GM18507 (cell line): Measurements from ENCODE around the gene CRTC2.
"Not testable (repeated sequence)": the region's sequence is repeated elsewhere in the genome, so short reads cannot be mapped to it uniquely, and the experiment has no call there.

Source experiments
- DNase-seq: peaks from one replicate; pipeline ENCODE4 v3.0.0; 2011; ENCODE audit warnings: low read depth; ENCODE audit not compliant: insufficient read length; ENCODE audit errors: extremely low spot score
- FAIRE-seq: peaks from 2 replicates; lab custom pipeline; 2011; peaks lifted over from hg19 to GRCh38; lab: Jason Lieb, UNC

CRTC2 gene

DNA sequence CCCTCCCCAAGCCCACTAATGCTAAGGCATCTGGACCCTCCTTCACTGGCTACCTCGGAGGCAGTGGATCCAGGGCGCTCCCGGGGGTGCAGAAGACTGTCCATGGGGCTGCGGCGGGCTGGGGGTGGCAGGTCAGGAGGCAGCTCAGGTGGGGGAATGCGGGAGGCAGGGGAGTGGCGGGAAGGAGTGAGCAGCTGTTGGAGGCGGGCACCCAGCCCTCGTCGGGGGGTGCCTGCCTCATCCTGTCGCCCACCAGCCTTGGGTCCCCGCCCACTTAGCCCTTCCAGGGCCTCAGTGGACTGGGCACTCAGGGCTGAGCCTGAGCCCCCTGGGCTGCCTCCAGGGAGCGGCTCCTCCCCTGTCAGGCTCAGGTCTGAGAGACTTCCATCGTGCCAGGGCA, 25.0 kb downstream of the CRTC2 start:
- FAIRE-seq, result no peak
- no peak for DNase-seq

DNA sequence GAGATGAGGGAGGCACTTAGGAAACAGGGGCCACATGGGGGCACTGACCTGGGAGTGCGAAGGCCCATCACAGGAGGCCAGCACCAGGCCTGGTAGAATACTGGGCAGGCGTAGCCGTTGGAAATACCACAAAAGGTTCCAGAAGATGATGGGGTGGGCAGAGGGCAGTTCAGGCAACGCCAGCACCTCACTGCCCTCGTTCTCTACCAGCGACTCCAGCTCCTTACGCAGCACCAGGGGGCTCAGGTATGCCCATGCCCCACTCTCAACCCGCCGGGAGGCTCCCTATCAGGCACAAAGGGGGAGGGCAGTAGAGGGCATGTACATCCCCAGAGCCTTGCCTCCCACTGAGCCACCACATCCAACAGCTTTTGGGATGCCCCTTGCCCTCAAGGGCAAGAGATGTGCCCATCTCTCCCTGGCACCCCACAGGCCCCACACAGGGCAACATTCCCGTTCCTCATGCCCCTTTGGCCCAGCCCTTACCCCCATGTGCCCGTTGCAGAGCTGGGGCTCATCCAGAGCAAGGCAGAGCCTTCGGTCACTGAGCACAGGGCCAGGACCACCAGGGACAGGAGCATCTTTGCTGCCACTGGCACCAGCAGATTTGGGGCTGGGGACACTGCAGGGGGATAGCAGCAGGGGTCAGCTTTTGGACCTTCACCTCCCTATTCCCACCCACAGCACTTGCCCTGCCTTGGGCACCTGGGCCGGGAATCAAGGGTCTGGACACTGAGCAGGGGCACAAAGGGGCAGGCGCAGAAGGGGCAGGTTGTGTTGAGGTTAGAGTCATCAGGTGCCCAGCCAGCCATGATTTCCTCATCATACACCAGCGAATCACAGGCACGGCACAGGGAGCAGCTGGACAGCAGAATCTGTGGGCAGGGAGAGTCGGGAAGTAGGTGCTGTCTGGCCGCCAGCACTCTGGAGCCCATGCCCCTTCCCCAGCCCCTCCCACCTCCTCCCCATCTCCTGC, 26.0 kb downstream of the CRTC2 start:
- DNase-seq, result no peak
- FAIRE-seq, result no peak

DNA sequence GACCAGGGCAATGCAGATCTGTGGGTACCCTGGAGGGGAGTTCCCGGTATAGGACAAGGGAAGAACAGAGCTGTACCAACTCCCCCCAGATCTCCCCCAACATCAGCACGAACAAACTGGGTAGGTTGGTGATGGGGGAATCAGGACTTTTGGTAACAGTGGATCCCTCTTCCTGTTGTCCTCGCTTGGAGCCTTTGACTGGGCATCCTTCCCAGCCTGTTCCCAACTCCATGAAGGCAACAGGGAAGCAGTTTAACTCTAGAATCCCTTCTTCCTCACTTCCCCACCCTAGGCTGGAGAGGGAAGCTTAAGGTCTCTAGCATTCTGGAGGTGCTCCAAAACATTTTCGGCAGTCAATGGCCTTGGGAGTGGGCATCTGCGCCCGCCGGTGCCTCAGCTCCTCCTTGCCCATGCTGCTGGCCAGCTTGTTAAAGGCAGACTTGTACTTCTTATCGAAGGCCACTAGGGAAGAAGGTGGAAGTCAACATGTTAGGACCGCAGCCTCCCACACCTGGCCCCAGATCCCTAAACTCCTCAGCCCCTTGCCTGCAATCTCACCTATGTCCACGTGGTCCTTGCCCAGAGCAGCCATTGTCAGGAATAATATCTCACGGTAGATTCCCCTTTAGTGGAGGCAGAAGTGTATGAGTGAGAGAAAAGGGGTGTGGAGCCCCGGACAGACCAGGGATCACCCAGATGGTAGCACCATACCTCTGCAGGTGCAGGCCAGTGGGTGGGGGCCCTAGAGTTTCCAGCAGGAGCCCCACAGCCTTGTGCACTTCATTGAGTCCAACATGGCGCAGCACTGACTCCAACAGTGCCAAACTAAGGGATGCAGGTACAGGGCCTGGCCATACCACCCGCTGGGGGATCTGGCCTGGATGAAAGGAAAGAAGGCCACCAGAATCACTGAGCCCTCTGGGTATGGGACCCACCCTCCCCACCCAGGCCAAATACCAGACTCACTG, 28.1 kb downstream of the CRTC2 start:
- no peak for FAIRE-seq
- DNase-seq, result no peak

DNA sequence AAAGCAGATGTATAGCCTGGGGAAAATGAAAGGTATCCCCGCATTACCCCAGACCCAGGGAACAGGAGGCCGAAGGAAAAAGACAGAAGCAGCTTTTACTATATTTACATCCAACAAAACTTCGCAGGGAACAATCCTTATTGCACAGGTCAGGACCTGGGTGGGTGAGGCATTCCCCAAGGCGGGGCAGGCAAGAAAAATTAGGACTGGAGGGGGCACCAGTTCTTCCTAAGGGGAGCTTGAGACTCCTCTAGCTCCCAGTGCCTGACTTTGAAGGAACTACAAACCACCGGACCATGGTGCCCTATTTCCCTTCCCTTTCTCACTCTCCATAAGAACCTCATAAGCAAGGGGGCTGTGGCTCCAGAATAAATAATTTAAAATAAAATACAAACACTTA, 29.0 kb downstream of the CRTC2 start:
- DNase-seq, result no peak
- no peak for FAIRE-seq

DNA sequence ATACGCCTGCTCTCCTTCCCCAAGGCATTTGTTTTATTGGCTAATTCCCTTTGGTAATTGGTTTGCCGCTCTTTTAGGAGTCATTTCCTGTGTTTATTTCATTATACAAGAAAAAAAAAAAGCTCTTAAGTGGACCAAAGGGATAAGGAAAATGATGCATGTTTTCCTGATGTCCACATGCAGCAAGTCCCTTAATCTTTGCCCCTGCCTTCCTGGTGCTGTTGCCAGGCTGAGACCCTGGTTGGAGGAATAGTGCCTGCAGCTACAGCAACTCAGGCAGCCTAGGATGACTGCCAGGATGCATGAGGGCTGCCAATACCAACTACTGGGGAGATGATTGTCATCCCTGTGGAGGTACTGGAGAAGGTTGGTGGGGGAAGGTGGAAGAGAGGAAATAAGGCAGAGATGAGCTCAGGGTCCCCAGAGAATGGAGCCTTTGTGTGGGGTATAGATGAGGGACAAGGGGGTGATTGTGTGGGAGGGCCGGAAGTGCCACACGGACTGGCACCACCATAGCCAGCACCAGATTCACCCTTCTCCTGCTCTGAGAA, 29.5 kb downstream of the CRTC2 start:
- no peak for DNase-seq
- FAIRE-seq, result no peak

DNA sequence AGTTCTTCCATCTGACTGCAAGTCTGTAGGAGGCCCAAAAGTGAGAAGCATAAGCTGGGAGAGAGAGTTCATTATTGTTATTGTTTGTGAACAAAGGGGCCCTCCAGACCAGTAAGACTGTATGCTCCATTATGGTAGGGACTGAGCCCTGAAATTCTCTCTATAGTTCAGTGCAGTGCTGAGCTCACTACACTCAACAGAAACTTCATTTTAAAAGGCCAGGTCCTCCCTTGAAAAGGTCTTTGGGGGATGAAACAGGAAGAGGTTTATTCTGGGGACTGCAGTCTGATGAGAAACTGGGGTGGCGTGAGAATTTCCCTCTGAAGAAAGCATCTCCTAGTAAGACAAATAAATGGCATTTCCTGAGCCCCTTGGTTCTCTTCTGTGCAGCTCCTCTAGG, 30.2 kb downstream of the CRTC2 start:
- DNase-seq (no peak), FAIRE-seq (no peak)

DNA sequence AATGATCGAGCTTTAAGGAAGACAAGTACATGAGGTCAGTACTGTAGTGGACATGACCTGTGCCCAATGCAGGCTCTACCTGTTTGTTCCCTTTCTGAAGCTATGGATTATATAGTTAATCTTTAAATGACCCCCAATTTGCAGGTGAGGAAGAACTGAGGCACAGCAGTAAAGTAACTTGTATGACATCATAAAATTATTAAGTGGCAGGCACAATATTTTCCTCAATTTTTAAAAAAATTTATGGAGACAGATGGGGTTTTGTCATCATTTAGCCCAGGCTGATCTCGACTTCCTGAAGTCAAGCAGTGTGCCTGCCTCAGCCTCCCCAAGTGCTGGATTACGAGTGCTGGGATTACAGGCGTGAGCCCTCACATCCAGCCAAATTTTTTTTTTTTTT, 32.0 kb downstream of the CRTC2 start:
- FAIRE-seq (no peak), DNase-seq (no peak)

DNA sequence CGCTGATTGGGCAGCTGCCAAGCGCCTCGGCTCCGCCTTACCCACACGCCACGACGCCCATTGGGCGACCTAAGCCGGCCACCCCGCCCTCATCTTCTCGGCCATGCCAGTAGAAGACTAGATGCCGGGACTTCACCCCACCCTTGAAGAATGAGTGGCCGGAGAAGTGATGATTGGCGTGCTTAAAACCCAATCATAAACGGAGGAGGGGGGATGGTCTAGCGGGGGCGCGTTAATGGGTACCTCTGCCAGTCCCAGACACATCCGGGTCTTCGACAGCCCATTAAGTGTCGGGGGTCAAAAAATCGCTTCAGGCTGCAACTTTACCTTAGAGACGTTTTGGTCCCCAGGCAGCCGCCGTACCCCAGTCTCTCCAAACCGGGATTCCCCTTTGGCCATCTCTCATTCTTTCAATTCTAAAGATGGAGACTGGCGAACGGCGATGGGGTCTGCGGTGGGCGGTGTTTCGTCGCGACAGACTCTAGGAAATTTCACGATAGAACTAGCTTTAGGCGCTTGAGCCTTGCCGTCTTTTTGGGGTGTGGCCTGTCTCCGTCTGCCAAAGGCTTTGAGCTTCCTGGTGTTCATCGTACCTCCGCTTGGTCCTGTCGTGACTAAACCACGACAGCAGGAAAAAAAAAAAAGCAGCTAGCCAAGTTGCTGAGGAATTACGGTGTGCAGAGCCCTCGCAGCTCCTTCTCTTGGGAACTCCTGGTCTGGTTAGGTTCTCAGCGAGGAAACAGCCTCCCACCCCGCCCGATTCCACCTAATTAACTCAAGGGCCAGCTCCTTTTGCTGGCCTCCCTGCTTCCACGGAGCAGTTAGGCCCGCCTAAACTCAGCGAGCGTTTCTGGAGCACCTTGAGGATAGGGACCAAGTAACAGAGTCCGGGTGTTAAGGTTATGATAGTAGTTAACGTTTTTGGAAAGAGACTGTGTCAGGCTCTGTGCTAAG, 35.2 kb downstream of the CRTC2 start, which contains the start of gene GATAD2B:
Gene GATAD2B, minus strand, starts transcription at position 1 of the 954 bp plus-strand sequence. CDS start 94,625 bp downstream, outside the sequence.
- DNase-seq (peak; percentile 95), FAIRE-seq (peak; percentile 95)

DNA sequence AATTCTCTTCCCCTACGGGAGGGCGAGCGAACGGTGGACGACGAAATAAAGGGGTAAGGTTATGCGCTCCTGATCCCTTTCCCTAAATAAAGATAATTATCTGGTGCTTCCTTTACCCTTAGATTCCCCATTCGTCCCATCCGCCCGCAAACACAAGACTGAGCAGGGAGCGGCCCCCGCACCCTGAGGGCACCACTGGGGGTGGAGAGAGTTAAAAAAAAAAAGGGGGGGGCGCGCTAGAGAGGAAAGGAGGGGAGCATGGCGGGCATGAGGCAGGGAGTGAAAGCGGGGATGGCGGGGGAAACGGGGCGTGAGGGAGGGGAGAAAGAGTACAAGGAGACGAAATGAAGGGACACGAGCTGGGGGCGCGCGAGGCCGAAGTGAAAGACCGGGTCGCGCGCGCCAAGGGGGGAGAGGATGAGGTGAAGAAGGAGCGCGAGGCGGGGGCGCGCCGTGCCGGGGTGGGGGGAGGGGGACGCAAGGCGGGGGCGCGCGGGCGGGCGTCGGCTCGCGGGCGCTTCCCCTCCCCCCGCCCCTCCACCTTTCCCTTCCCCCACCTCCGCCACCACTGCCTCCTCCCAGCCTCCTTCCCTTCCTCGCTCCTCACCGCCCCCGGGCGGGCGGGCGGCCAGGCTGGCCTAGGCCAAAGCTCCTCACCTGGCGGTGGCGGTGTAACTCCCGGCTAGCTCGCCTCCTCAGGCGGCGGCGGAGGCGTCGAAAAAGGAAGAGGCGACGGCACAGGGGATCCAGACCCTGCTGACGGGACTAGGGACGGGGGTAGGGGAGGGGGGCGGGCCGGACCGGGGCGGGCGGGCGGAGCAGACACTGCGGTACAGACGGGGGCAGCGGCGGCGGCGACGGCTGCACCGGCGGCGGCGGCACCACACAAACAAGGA, 36.1 kb downstream of the CRTC2 start:
- no peak for FAIRE-seq

DNA sequence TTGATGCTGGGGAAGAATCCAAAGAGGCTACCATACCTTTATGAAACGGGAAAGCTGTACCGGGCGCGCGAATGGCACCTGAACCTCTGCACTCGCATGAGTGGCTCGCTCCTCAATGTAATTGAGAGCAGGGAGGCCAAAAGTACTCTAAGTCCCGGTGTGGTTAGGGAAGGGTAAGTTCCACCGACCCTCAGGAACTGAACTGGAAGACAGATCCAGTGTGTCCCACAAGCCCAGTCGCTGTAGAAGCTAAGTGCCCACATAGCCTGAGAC, 36.7 kb downstream of the CRTC2 start:
- no peak for FAIRE-seq
- no peak for DNase-seq

More for the DNA sequence above, 36.1 kb downstream of the CRTC2 start:
- peak; percentile 37 for DNase-seq

DNA sequence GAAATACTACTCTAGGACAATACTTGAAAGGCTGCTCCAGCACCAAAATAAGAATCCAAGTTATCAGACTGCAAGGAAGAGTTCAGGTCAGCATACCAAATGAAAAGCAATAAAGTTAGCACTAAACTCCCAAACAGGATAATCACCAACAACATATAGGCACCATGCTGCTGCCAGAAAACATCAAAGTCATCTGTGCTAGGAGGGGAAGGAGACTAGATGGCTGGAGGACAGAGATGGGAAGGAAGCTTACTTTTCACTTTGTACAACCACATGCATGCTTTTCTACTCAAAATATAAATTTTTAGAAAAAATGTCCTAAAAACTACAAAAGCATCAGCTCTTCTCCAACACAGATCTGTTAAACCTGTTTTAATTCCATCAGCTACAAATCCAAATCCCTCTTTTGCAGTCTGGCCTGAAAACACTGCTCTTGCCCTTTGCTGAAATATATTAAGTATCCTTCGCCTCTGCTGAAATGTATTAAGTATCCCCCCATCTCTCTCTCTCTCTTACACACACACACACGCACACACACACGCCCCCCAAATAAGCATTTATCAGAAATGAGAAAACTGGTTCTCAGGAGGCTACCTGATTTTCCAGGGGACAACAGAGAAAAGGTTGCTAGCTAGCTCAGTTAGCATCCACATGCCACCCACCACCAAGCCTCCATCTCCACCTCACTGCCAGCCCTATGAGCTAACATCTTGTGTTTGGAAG, 37.2 kb downstream of the CRTC2 start:
- DNase-seq (no peak), FAIRE-seq (no peak)

DNA sequence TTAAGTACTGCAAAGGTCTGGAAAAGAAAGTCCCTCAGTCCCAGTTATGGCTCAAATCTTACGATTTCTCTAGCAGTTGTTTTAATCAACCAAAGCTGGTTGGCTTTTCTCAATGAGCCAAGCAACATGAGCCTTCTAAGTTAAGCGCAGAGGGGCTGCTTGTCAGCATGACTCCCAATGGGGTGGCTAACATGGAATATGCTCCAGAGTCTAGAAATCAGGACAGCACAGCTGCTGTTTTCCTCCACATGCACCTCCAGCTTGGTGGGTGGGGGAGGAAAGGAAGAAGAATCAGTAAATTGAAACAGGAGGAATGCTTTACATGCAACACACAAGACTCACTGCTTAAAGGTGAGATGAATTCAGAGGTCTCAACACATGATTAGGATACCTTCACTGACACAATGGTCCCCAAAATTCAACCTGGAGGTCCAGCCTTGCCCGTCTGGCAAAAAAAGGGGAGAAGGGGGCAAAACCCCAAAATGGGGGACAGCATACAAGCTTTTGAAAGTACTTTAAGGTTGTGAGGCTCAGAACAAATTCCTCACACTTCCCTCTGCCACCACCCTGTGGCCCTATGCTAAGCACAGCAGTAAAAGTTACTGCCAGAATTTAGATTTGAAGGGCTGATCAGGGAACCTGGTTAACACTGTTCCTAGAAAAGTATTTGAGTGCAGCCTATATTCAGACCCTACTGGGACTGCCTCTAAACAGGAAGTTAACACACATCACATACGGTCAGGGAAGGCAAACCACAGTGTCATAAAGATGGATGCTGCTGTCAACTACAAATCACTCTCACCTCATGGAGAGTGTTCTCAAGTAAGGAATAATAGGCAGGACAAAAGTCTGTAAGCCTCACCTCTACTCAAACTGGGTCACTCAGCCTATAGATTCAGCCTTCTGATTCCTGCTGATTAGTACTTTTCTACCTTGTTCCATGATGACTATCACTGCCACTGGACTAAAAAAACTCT, 38.2 kb downstream of the CRTC2 start:
- peak; percentile 42 for FAIRE-seq
- no peak for DNase-seq

DNA sequence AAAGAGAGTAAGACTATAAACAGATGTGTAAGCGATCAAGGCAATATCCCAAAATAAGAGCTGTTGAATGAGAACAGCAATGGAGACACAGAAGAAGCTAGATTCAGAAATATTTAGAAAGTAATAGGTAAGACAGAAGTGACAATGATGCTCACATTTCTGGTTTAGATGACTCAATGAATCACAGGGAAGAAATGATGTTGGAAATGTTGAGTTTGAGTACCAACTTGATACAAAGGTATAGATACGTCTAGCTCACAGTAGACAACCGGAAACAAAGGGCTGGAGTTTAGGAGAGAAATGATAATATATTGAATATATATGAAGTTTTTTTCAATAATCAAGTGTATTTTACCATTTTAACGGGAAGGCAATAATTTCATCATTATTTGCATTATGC, 42.1 kb downstream of the CRTC2 start:
- FAIRE-seq (no peak), DNase-seq (no peak)

DNA sequence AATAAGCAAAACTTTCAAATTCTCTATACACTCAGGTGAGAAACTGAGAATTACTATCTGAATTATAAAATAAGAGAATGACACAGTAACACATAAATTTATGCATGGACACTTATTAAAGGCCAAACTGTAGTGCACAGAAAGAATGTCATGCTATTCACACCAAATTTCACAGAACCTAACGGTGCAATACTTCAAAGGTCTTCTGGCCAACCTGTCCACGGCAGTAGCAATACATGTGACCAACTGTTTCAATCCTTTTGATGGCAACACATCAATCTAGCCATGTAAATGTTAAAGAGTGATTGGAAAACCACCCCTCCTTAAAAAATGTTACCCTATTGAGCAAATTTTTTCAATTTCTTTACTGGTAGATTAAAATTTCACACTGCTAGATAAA, 46.1 kb downstream of the CRTC2 start:
- no peak for DNase-seq
- FAIRE-seq, result no peak

DNA sequence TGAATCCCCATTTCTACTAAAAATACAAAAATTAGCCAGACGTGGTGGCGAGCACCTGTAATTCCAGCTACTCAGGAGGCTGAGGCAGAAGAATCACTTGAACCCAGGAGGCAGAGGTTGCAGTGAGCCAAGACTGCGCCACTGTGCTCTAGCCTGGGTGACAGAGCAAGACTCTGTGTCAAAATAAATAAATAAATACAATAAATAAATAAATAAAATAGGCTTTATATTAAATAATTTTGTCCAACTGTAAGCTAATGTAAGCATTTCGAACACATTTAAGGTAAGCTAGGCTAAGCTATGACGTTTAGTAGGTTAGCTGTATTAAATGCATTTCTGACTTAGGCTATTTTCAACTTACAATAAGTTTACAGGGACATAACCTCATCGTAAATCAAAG, 47.9 kb downstream of the CRTC2 start:
- FAIRE-seq, result not testable (repeated sequence)

DNA sequence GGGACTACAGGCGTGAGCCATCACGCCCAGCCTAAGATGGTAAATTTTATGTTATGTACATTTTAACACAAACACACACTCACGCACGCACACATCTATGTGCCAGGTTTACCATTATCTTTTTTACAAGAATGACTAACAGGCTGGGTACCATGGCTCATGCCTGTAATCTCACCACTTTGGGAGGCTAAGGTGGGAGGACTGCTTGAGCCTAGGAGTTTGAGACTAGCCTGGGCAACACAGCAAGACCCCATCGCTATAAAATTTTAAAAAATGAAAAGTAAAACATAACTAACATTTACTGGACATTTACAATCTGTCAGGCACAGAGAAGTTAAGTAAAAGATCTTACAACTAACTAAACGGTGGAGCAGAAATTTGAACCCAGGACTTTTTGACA, 50.3 kb downstream of the CRTC2 start:
- FAIRE-seq, result no peak

More for the DNA sequence above, 47.9 kb downstream of the CRTC2 start:
- not testable (repeated sequence) for DNase-seq

More for the DNA sequence above, 50.3 kb downstream of the CRTC2 start:
- no peak for DNase-seq
